CD4-positive, alpha-beta T cell treated with Interleukin-17A for 4 hours (primary cell): ENCODE measurements around the gene PPBP.

ENCODE experiments used
- DNase-seq: peaks from one replicate; pipeline ENCODE4 v3.0.0-alpha.2; 2020; ENCODE audit warnings: mixed read lengths

PPBP gene

GRCh38 chr4:73988061-73988460, at the start of gene PPBP:
Gene PPBP (minus strand): TSS chr4:73988190. CDS start chr4:73988103, 87 bp downstream.
- DNase-seq = no peak

- DNase-seq = no peak
Observed at GRCh38 chr4:74037076-74037955, 49.3 kb upstream of the PPBP start.

GRCh38 chr4:74033739-74034138, 45.7 kb upstream of the PPBP start:
- no peak for DNase-seq

GRCh38 chr4:74032064-74032463, 44.1 kb upstream of the PPBP start:
- DNase-seq = no peak

GRCh38 chr4:74031576-74031975, 43.6 kb upstream of the PPBP start:
- DNase-seq = no peak

- DNase-seq = no peak
Observed at GRCh38 chr4:74030285-74030684, 42.3 kb upstream of the PPBP start.

GRCh38 chr4:74028504-74028903, 40.5 kb upstream of the PPBP start:
- no peak for DNase-seq

GRCh38 chr4:74023709-74024108, 35.7 kb upstream of the PPBP start:
- no peak for DNase-seq

- DNase-seq = no peak
Observed at GRCh38 chr4:74021601-74022000, 33.6 kb upstream of the PPBP start.

DNA sequence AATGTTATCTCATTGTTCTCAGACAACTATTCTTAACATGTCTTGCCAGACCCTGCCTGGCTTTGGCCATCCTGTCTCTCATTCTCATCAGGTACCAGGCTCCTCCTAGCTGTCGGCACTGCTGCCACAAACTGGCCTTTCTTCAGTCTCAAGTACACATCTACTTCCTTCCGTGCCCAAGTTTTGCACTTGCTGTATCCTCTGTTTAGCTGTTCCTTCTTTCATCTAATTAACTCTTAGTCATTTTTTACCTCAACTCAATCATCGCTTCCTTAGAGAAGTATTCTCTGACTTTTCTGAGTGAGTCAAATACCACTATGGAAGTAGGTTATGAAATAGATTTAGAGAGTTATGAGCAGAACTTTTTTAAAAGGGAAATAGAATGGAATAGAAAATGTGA, 30.8 kb upstream of the PPBP start:
- no peak for DNase-seq

DNA sequence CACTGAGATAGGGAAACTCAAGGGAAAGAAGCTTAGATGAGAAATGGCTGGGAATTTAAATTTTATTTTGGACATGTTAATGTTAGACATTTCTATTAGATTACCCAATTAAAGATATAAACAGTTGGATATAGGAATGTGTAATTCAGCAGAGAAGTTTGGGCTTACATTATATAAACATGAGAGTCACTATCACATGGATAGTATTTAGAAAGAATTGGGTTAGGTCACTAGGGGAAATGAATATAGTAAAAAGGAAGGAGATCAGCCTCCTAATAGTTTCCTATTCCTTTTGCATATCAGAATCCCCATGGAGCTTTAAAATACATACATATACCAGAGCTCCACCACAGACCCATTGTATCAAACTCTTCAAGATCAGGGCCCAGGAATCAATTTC, 30.1 kb upstream of the PPBP start:
- DNase-seq = no peak

GRCh38 chr4:74016068-74016467, 28.1 kb upstream of the PPBP start:
- no peak for DNase-seq

DNA sequence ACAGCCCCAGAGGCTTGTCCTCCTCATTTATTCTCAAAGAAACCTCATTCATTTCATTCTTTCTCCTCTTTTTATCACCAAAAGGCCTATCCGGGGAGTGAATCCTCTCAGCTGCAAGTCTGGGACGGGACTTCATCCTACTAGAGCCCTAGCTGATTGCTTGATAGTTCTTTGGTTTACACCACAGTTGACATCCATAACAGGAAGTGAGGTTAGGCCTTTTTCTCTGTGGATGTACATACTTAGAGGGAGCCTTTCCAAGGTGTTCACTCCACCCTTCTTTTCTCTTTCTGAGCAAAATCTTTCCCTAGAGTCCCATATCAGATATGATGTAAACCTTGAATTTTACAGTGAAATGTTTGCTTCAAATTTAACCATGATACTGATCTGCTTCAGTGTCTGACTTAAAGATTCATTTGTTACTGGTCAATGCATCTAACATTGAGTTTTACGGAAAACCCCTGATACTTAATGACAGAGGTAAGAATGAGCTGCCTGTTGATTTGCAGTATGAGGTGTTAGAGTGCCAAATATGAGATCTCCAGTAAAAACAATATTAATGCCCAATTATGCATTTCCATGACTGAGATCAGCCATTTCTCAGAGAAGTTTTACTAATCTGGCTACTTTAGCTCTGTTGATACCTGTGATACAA, 27.3 kb upstream of the PPBP start:
- DNase-seq = no peak

DNA sequence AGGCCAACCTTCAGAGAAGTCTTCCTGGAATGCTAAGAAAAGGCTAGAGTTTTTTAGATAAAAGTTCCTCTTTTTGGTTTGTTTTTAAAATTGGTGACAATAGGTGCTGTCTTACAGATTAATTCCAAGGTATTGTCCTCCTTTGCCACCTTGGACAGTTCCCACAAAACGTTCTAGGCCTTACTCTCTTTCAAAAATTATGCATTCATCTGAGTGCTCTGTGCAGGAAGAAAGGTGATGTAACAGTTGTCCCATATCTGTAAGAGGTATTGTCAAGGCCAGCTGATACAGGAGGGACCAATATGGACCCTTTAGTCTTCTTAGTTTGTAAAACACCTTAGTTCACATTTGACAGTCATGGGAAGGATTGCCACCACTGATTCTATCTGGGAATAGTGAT, 26.3 kb upstream of the PPBP start:
- no peak for DNase-seq

DNA sequence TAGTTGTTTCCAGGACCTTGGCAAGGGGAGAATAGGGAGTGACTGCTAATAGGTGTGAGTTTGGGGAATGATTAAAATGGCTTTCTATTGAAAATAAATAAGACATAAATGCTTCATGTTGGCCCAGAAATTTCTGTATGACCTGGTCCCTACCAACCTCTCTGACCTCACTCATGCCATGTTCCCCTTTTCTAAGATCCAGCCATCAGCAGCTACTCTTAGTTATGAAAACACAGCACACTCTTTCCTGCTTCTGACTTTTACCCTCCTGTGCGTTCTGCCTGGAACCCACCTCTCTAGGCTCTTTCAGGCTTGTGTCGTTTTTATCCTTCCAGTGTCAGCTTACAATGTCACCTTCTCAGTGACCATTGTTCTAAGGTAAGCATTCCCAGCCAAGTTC, 25.3 kb upstream of the PPBP start:
- no peak for DNase-seq

GRCh38 chr4:74012130-74012529, 24.1 kb upstream of the PPBP start:
- DNase-seq = no peak

- no peak for DNase-seq
Observed at GRCh38 chr4:74009307-74009706, 21.3 kb upstream of the PPBP start.

- no peak for DNase-seq
Observed at GRCh38 chr4:74006009-74006476, 18.1 kb upstream of the PPBP start.

DNA sequence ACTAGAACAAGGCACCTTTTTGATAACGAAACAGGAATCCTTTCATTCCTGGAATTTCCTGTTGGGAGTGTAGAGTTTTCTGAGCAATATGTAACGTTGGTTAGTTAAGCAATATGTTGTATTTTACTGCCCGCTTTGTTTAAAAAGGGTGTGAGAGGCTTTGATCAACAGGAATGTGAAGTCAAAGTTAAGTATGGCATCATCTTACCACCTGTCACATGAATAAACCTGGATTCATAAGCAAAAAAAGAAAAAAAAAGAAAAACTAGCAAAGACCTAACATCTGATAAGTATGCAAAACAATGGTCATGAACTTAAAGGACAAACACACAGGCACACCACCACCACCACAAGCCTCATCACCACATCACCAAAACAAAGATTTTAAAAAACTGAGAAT, 17.5 kb upstream of the PPBP start:
- DNase-seq = no peak

DNA sequence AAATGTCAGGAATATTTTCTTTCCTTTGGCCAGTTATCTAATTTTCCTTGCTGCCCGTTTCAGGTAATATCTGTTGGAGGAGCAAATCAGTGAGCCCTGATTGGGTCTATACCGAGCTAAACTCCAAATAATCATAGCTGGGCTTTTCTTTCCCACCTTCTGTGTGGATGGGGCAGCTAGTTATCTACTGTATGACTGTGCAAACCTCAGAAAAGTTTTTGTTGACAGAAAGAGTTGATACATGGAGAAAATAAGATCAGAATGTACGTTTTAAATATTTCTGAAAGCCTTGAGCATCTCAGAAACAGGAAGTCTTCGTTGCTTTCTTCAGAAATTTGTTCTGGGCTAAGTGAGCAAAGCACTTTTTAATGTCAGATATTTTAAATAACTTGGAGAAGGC, 16.7 kb upstream of the PPBP start:
- DNase-seq = no peak

GRCh38 chr4:74000301-74000700, 12.3 kb upstream of the PPBP start:
- no peak for DNase-seq

DNA sequence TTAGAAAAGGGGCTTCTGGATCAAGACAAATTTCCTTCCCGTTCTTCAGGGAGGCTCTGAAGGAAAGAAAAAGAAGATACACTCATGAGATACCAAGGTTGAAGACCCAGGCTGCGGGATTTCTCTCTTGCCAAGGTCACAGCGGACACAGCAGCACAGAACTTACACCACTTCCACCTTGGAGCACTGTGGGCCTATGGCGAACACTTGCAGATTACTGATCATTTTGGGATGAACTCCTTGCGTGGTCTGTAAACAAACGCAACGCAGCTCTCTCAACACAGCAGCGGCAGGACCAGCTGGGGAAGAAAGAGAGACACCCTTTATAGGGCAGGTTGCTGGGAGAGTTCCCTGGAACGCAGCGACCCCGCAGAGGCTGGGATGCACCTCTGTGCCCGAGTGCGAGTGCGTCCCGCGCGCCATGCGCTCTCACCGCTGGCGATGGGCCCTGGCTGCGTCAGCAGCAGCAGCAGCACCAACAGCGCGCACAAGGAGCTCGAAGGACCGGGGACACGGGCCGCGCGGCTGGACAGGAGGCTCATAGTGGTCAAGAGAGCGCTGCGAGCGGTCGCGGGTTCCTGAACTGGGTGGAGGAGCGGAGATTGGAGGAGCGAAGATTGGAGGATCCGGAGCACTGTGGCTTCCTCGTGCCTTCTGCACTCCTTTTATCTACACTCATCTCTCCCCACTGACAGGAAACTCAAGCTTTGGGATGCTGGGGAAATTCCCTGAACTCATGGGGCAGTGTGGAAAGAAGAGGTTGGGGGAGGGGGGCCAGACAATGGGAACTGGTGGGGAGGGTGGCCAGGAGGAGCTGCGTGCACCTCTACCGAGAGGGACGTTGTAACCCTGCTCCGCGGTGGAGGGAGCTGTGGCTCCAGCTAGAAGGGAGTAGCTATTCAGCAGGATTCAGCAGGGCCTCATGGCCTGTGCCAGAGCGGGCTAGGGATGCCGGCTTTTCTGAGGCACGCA, 10.3 kb upstream of the PPBP start, which contains the start of gene CXCL5:
Gene CXCL5 (minus strand): TSS at position 638 of the 972 bp plus-strand sequence. CDS start 96 bp downstream, at position 542.
- no peak for DNase-seq

DNA sequence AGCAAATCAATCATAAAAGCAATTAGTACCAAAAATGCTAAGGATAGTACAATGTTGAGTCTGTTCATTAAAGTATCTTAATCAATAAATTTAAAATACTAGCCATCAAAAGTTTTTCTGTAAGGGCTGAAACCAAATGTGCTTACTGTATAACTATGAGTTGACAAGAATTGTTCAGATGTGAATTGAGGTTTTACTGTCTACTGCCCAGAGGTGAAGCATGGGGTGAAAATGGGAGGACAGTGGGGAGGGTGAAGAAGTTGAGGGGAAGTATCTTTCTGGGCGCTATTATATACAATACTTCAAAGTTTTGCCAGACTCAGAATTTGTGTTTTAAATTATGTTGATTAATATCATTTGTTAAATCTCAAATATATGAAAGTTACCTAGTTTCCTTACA, 4.1 kb upstream of the PPBP start:
- DNase-seq = no peak
